HG03025 (cell line): ENCODE measurements around the gene EPS15.
A peak's percentile ranks its signal among the peaks of the same experiment; 100 is the strongest.

ENCODE experiments used
- ATAC-seq: cut with Tn5 transposase; IDR thresholded peaks from one replicate; pipeline ENCODE4 v1.9.1; 2021; ENCODE audit warnings: mild to moderate bottlenecking, moderate library complexity; ENCODE audit not compliant: unreplicated experiment, low FRiP score

The EPS15 gene

GRCh38 chr1:51516649-51517158 lies 2.4 kb downstream of the EPS15 start:
- ATAC-seq, result no peak

GRCh38 chr1:51515982-51516648 lies 3.0 kb downstream of the EPS15 start:
- ATAC-seq, result no peak

- no peak for ATAC-seq
Measured at GRCh38 chr1:51515312-51515960, 3.6 kb downstream of the EPS15 start.

- no peak for ATAC-seq
Measured at GRCh38 chr1:51514733-51515132, 4.3 kb downstream of the EPS15 start.

GRCh38 chr1:51512606-51513005 lies 6.5 kb downstream of the EPS15 start:
- no peak for ATAC-seq

GRCh38 chr1:51512120-51512519 lies 6.9 kb downstream of the EPS15 start:
- no peak for ATAC-seq

GRCh38 chr1:51509773-51510172 lies 9.3 kb downstream of the EPS15 start:
- ATAC-seq, result no peak

GRCh38 chr1:51506537-51506936 lies 12.5 kb downstream of the EPS15 start:
- no peak for ATAC-seq

GRCh38 chr1:51504806-51505525 lies 14.1 kb downstream of the EPS15 start:
- ATAC-seq, result no peak

- ATAC-seq, result peak; percentile 65
Measured at GRCh38 chr1:51501218-51501630, 17.8 kb downstream of the EPS15 start.

- ATAC-seq, result no peak
Measured at GRCh38 chr1:51499694-51500093, 19.4 kb downstream of the EPS15 start.

- ATAC-seq, result no peak
Measured at GRCh38 chr1:51498924-51499323, 20.1 kb downstream of the EPS15 start.

GRCh38 chr1:51497340-51497739 lies 21.7 kb downstream of the EPS15 start:
- ATAC-seq, result no peak

- ATAC-seq, result no peak
Measured at GRCh38 chr1:51494138-51494830, 24.8 kb downstream of the EPS15 start.

GRCh38 chr1:51491166-51491981 lies 27.7 kb downstream of the EPS15 start:
- no peak for ATAC-seq

GRCh38 chr1:51489472-51489871 lies 29.6 kb downstream of the EPS15 start:
- ATAC-seq, result no peak

- ATAC-seq, result no peak
Measured at GRCh38 chr1:51488372-51489050, 30.6 kb downstream of the EPS15 start.

GRCh38 chr1:51487628-51488027 lies 31.4 kb downstream of the EPS15 start:
- ATAC-seq, result no peak

GRCh38 chr1:51484591-51484990 lies 34.5 kb downstream of the EPS15 start:
- no peak for ATAC-seq
